Tibial artery (tissue), 4 donors: ENCODE data around the gene ZNF746.

ENCODE experiments used
- DNase-seq, 2 donors: peaks; one replicate each; pipeline ENCODE4 v3.0.0-alpha.2; 2019
- H3K27ac ChIP-seq, 2 donors: fragments of 200-600 bp; sonication (generic) in 1 of 2; 1 replicate in 1 of 2; 2 replicates in 1 of 2; pipeline ENCODE4 v1.5.1; 2018 to 2019; ENCODE audit warnings: mild to moderate bottlenecking in 1 of 2
- H3K27me3 ChIP-seq, 2 donors: fragments of 200-600 bp; sonication (generic) in 1 of 2; one replicate each; pipeline versions ENCODE4 v1.5.1 to v1.6.0; 2016 to 2019
- H3K36me3 ChIP-seq, 3 donors: fragments of 200-600 bp; sonication (generic) in 2 of 3; one replicate each; pipeline ENCODE4 v1.5.1; 2016 to 2019; ENCODE audit warnings: mild to moderate bottlenecking in 2 of 3
- H3K4me1 ChIP-seq, 4 donors: fragments of 200-600 bp; sonication (generic) in 2 of 4; 1 replicate in 3 of 4; 2 replicates in 1 of 4; pipeline ENCODE4 v1.5.1; 2016 to 2019
- H3K4me3 ChIP-seq, 2 donors: fragments of 200-600 bp; sonication (generic) in 1 of 2; 1 replicate in 1 of 2; 2 replicates in 1 of 2; pipeline ENCODE4 v1.5.1; 2018 to 2019; ENCODE audit warnings: mild to moderate bottlenecking in 2 of 2
- H3K9me3 ChIP-seq, 3 donors: fragments of 200-600 bp; sonication (generic) in 1 of 3; one replicate each; pipeline ENCODE4 v1.5.1; 2016 to 2019
- intact Hi-C: fragments of 100-400 bp; cut with DNase I; formaldehyde crosslinking; loops from one replicate; pipeline ENCODE4 v1.15.0; 2023; ENCODE audit warnings: low total_unique reads
- TF ChIP-seq, protein P1 (sequence below), 2 experiments: fragments of 200-600 bp in 1 of 2; fragments of 450-650 bp in 1 of 2; IDR thresholded peaks; one replicate each; pipeline ENCODE4 v1.5.1; 2017 to 2019; ENCODE audit warnings: antibody characterized with exemption in 2 of 2, mild to moderate bottlenecking in 1 of 2, moderate library complexity in 1 of 2

ZNF746 gene

DNA sequence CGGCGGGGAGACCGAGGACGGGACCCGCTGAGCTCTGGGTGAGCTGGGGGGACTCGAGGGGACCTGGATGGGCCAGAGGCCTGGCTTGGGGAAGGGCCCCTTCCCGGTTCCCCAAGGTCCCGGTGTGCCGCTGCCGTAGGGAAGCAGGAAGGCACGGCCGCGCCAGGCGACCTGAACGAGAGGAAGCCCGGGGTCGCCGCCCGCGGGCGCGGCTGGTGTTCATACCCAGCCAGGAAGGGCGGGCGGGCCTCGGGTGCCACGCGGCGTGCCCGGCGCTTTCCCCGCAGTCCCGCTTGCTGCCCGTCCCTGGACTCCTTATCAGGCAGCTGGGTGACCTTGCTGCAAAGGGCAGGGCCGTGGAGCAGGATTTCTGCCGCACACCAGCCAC lies 74.7 kb downstream of the ZNF746 start:
- no peak for DNase-seq
- Histone ChIP-seq H3K36me3 (no peaks in the 10 kb centered on the region), H3K9me3 (no peaks in the 10 kb centered on the region), H3K4me3 (peak overlapping the region; percentile 50), H3K27ac (no peak overlapping the region), H3K27me3 (peaks cover 0 to 5% of the 10 kb centered on the region in 2 donors), H3K4me1 (peaks cover 0 to 13% (median 8%) of the 10 kb centered on the region in 4 donors)
- TF ChIP-seq, protein P1, sequence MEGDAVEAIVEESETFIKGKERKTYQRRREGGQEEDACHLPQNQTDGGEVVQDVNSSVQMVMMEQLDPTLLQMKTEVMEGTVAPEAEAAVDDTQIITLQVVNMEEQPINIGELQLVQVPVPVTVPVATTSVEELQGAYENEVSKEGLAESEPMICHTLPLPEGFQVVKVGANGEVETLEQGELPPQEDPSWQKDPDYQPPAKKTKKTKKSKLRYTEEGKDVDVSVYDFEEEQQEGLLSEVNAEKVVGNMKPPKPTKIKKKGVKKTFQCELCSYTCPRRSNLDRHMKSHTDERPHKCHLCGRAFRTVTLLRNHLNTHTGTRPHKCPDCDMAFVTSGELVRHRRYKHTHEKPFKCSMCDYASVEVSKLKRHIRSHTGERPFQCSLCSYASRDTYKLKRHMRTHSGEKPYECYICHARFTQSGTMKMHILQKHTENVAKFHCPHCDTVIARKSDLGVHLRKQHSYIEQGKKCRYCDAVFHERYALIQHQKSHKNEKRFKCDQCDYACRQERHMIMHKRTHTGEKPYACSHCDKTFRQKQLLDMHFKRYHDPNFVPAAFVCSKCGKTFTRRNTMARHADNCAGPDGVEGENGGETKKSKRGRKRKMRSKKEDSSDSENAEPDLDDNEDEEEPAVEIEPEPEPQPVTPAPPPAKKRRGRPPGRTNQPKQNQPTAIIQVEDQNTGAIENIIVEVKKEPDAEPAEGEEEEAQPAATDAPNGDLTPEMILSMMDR (IDR thresholded peaks at IDR 0.05) = no peak
- intact Hi-C loops = no loop called here
